ENCODE data around the gene AKAP6. TPM values are rescaled to one million over a fixed set of nuclear protein-coding genes. Genes with fewer than 3 reads are reported as not detected.

AKAP6 gene
- total RNA-seq, 1 experiment from 2014 or later = 2.3 TPM

GRCh38 chr14:32513571-32514009 lies 184.5 kb downstream of the AKAP6 start:
- peaks cover 36% of the 10 kb centered on the region for H3K4me1 Mint-ChIP-seq (ENCODE audit: insufficient read depth, unreplicated experiment)

DNA sequence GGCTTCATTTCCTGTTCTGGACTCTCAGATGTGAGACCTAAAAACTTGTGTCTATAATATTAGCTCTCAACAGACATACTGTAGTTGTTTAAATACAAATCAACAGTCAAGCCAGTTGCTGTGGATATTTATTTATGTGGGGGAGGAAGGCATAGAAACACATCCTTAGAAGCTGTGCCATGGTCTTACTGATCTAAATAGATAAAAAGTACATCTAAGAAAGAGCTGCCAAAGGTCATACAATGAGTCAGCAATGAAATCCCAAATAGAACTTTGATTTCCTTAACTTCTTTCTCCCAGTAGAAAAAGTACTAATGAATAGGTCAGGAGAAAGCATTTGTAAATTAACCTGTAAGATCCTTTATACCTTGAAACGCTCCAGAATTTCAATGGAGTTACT lies 185.1 kb downstream of the AKAP6 start:
- H3K27ac Mint-ChIP-seq (ENCODE audit: low read depth, unreplicated experiment) = no peak overlapping the region
- intact Hi-C loops (cut with micrococcal nuclease) = no loop called here
- H3K4me3 Mint-ChIP-seq (ENCODE audit: unreplicated experiment) = no peak overlapping the region
- ChIA-PET CTCF (interaction anchor here (0.5 to 8.2 kb wide), 33 partner anchors 13 to 1937 kb away, joined by 3 to 87 read pairs (median 4); no protein-coding TSS in a partner anchor), POLR2A (interaction anchor here (0.7 to 7.8 kb wide), 7 partner anchors 11 to 438 kb away, joined by 4 to 170 read pairs (median 5); partner anchors contain the start of gene ARHGAP5)
- peaks cover 34% of the 10 kb centered on the region for H3K4me1 Mint-ChIP-seq (ENCODE audit: insufficient read depth, unreplicated experiment)
- BruUV-seq (replicated peaks) = no TSS peak
- peaks cover 9% of the 10 kb centered on the region for H3K9me3 Mint-ChIP-seq (ENCODE audit: unreplicated experiment)
- H3K27me3 Mint-ChIP-seq (ENCODE audit: insufficient read depth, unreplicated experiment) = no peaks in the 10 kb centered on the region
- no peak for DNase-seq (ENCODE audit: unreplicated experiment)
- no peaks in the 10 kb centered on the region for H3K36me3 Mint-ChIP-seq (ENCODE audit: insufficient read depth, unreplicated experiment)
- TF ChIP-seq, protein P1, sequence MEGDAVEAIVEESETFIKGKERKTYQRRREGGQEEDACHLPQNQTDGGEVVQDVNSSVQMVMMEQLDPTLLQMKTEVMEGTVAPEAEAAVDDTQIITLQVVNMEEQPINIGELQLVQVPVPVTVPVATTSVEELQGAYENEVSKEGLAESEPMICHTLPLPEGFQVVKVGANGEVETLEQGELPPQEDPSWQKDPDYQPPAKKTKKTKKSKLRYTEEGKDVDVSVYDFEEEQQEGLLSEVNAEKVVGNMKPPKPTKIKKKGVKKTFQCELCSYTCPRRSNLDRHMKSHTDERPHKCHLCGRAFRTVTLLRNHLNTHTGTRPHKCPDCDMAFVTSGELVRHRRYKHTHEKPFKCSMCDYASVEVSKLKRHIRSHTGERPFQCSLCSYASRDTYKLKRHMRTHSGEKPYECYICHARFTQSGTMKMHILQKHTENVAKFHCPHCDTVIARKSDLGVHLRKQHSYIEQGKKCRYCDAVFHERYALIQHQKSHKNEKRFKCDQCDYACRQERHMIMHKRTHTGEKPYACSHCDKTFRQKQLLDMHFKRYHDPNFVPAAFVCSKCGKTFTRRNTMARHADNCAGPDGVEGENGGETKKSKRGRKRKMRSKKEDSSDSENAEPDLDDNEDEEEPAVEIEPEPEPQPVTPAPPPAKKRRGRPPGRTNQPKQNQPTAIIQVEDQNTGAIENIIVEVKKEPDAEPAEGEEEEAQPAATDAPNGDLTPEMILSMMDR (IDR thresholded peaks at IDR 0.05; ENCODE audit: unreplicated experiment) = no peak

More at GRCh38 chr14:32513571-32514009, 184.5 kb downstream of the AKAP6 start:
- peaks cover 8% of the 10 kb centered on the region for H3K9me3 Mint-ChIP-seq (ENCODE audit: unreplicated experiment)
- H3K4me3 Mint-ChIP-seq (ENCODE audit: unreplicated experiment) = no peak overlapping the region
- BruUV-seq (replicated peaks) = no TSS peak
- no peak overlapping the region for H3K27ac Mint-ChIP-seq (ENCODE audit: low read depth, unreplicated experiment)
- POLR2A ChIA-PET = interaction anchor here (0.7 to 7.8 kb wide), 13 partner anchors 11 to 1322 kb away, joined by 3 to 170 read pairs (median 4); partner anchors contain the start of gene ARHGAP5
- no peaks in the 10 kb centered on the region for H3K27me3 Mint-ChIP-seq (ENCODE audit: insufficient read depth, unreplicated experiment)
- CTCF ChIA-PET = interaction anchor here (0.5 to 8.2 kb wide), 43 partner anchors 11 to 1938 kb away, joined by 3 to 87 read pairs (median 4); partner anchors contain the start of gene ARHGAP5
- intact Hi-C loops (cut with micrococcal nuclease) = loop anchor here (1.0 to 2.0 kb wide), 5 partner anchors 40 to 439 kb away; no protein-coding TSS in a partner anchor
- TF ChIP-seq, protein P1 (IDR thresholded peaks at IDR 0.05; ENCODE audit: unreplicated experiment) = peak; percentile 39
- peak; percentile 10 for DNase-seq (ENCODE audit: unreplicated experiment)
- H3K36me3 Mint-ChIP-seq (ENCODE audit: insufficient read depth, unreplicated experiment) = no peaks in the 10 kb centered on the region

- ChIA-PET CTCF (interaction anchor here (0.6 to 8.2 kb wide), 14 partner anchors 12 to 1507 kb away, joined by 3 to 87 read pairs (median 5); no protein-coding TSS in a partner anchor), POLR2A (interaction anchor here (3.6 to 7.8 kb wide), 2 partner anchors 43 to 45 kb away, joined by 13 to 170 read pairs; no protein-coding TSS in a partner anchor)
- H3K36me3 Mint-ChIP-seq (ENCODE audit: insufficient read depth, unreplicated experiment) = no peaks in the 10 kb centered on the region
- intact Hi-C loops (cut with micrococcal nuclease) = no loop called here
- no TSS peak for BruUV-seq (replicated peaks)
- DNase-seq (ENCODE audit: unreplicated experiment) = no peak
- no peaks in the 10 kb centered on the region for H3K27me3 Mint-ChIP-seq (ENCODE audit: insufficient read depth, unreplicated experiment)
- H3K4me1 Mint-ChIP-seq (ENCODE audit: insufficient read depth, unreplicated experiment) = peaks cover 30% of the 10 kb centered on the region
- H3K9me3 Mint-ChIP-seq (ENCODE audit: unreplicated experiment) = peaks cover 9% of the 10 kb centered on the region
- H3K4me3 Mint-ChIP-seq (ENCODE audit: unreplicated experiment) = no peak overlapping the region
- no peak overlapping the region for H3K27ac Mint-ChIP-seq (ENCODE audit: low read depth, unreplicated experiment)
- TF ChIP-seq, protein P1 (IDR thresholded peaks at IDR 0.05; ENCODE audit: unreplicated experiment) = no peak
Measured at GRCh38 chr14:32514681-32515080, 185.6 kb downstream of the AKAP6 start.

- ChIA-PET CTCF (interaction anchor here (0.6 to 2.0 kb wide), 4 partner anchors 11 to 1442 kb away, joined by 3 to 8 read pairs (median 4); no protein-coding TSS in a partner anchor), POLR2A (interaction anchor here (0.9 to 1.6 kb wide), 5 partner anchors 11 to 35 kb away, joined by 3 to 6 read pairs (median 5); no protein-coding TSS in a partner anchor)
- TF ChIP-seq, protein P1 (IDR thresholded peaks at IDR 0.05; ENCODE audit: unreplicated experiment) = no peak
- no TSS peak for BruUV-seq (replicated peaks)
- DNase-seq (ENCODE audit: unreplicated experiment) = peak; percentile 15
- H3K27me3 Mint-ChIP-seq (ENCODE audit: insufficient read depth, unreplicated experiment) = no peaks in the 10 kb centered on the region
- no peak overlapping the region for H3K4me3 Mint-ChIP-seq (ENCODE audit: unreplicated experiment)
- H3K9me3 Mint-ChIP-seq (ENCODE audit: unreplicated experiment) = peaks cover 7% of the 10 kb centered on the region
- H3K36me3 Mint-ChIP-seq (ENCODE audit: insufficient read depth, unreplicated experiment) = no peaks in the 10 kb centered on the region
- peak overlapping the region; percentile 31 for H3K27ac Mint-ChIP-seq (ENCODE audit: low read depth, unreplicated experiment)
- peaks cover 4% of the 10 kb centered on the region for H3K4me1 Mint-ChIP-seq (ENCODE audit: insufficient read depth, unreplicated experiment)
- intact Hi-C loops (cut with micrococcal nuclease) = no loop called here
Measured at GRCh38 chr14:32524609-32525375, 195.7 kb downstream of the AKAP6 start.
